Karpas-422 (cell line): ENCODE measurements around the gene WWC2. TPM values are rescaled to one million over a fixed set of nuclear protein-coding genes. Genes with fewer than 3 reads are reported as not detected.

Experiments used
- DNase-seq: peaks from one replicate; pipeline ENCODE4 v3.0.0-alpha.2; 2015
- H2AFZ ChIP-seq: fragments of 200-600 bp; sonication (generic); 2 replicates; pipeline ENCODE4 v1.6.1; 2014; ENCODE audit warnings: antibody characterized with exemption, low read length, mixed read lengths
- H3K27ac ChIP-seq: fragments of 200-600 bp; sonication (generic); 2 replicates; pipeline ENCODE4 v1.5.1; 2014; ENCODE audit warnings: mild to moderate bottlenecking, low read length, moderate library complexity
- H3K27me3 ChIP-seq: fragments of 200-600 bp; sonication (generic); 2 replicates; pipeline ENCODE4 v1.6.1; 2014; ENCODE audit warnings: low read length, mixed read lengths
- H3K36me3 ChIP-seq: fragments of 200-600 bp; sonication (generic); 2 replicates; pipeline ENCODE4 v1.6.1; 2014; ENCODE audit warnings: low read length, mixed read lengths; ENCODE audit not compliant: insufficient read depth
- H3K4me1 ChIP-seq: fragments of 200-600 bp; sonication (generic); 2 replicates; pipeline ENCODE4 v1.6.1; 2014; ENCODE audit warnings: mild to moderate bottlenecking, low read length, mixed read lengths
- H3K4me2 ChIP-seq: fragments of 200-600 bp; sonication (generic); 2 replicates; pipeline ENCODE4 v1.6.1; 2014; ENCODE audit warnings: low read length, low read depth, mild to moderate bottlenecking; ENCODE audit not compliant: poor library complexity, severe bottlenecking
- H3K4me3 ChIP-seq: fragments of 200-600 bp; sonication (generic); 2 replicates; pipeline ENCODE4 v1.5.1; 2014; ENCODE audit warnings: mild to moderate bottlenecking, antibody characterized with exemption, low read length, mixed read lengths
- H3K79me2 ChIP-seq: fragments of 200-600 bp; sonication (generic); 2 replicates; pipeline ENCODE4 v1.6.1; 2014; ENCODE audit warnings: mild to moderate bottlenecking, low read length, mixed read lengths
- H3K9ac ChIP-seq: fragments of 200-600 bp; sonication (generic); 2 replicates; pipeline ENCODE4 v1.6.0; 2014; ENCODE audit warnings: low read length
- H3K9me2 ChIP-seq: fragments of 200-600 bp; sonication (generic), shearing (Covaris generic); replicated peaks from 2 replicates; pipeline ENCODE4 v1.6.0; 2014; ENCODE audit warnings: mild to moderate bottlenecking, low read length, moderate library complexity; ENCODE audit not compliant: insufficient read depth
- H3K9me3 ChIP-seq: fragments of 300-700, 200-600 bp; sonication (generic); 2 replicates; pipeline ENCODE4 v1.6.1; 2014; ENCODE audit warnings: low read length, mixed read lengths
- H4K20me1 ChIP-seq: fragments of 200-600 bp; sonication (generic); 2 replicates; pipeline ENCODE4 v1.6.1; 2014; ENCODE audit warnings: mild to moderate bottlenecking, antibody characterized with exemption, low read length, low read depth; ENCODE audit not compliant: insufficient read depth
- total RNA-seq: library from RNA; depleted of rRNA; stranded (reverse); fragments of >200 nt; shearing (Covaris generic); gene quantifications from 2 replicates; pipeline ENCODE4 v1.2.3, GENCODE V29; 2014; ENCODE audit warnings: low replicate concordance

The WWC2 gene
- total RNA-seq, 1 experiment from 2014 or later, result not detected

DNA sequence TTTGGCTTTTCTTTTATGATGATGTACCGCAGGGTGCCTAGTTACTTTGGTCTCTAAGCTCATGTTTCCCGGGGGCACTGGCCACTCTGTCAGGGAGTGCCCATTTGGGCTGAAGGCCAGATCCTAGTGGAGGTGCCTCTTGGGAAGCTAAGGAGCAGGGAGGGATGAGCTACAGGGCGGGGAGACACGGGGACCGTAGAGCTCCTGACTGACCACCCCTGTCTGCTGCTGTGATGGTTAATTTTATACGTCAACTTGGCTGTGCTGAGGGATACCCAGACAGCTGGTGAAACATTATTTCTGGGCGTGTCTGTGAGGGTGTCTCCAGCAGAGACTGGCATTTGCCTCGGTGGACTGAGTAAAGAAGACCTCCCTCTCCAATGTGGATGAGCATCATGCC, 248.1 kb downstream of the WWC2 start:
- H3K9me3 ChIP-seq, result no peaks in the 10 kb centered on the region
- no peaks in the 10 kb centered on the region for H3K27me3 ChIP-seq

GRCh38 chr4:183347566-183347965, 248.5 kb downstream of the WWC2 start:
- no peaks in the 10 kb centered on the region for H3K9me3 ChIP-seq

More for the DNA sequence above, 248.1 kb downstream of the WWC2 start:
- H3K4me2 ChIP-seq, result no peak overlapping the region
- H2AFZ ChIP-seq, result no peak overlapping the region
- H3K79me2 ChIP-seq, result no peaks in the 10 kb centered on the region
- no peak overlapping the region for H3K9ac ChIP-seq
- H4K20me1 ChIP-seq, result no peaks in the 10 kb centered on the region
- H3K36me3 ChIP-seq, result no peaks in the 10 kb centered on the region
- H3K9me2 ChIP-seq, result no peaks in the 10 kb centered on the region
- no peak for DNase-seq
- H3K4me1 ChIP-seq, result no peaks in the 10 kb centered on the region
- H3K4me3 ChIP-seq, result no peak overlapping the region
- no peak overlapping the region for H3K27ac ChIP-seq

DNA sequence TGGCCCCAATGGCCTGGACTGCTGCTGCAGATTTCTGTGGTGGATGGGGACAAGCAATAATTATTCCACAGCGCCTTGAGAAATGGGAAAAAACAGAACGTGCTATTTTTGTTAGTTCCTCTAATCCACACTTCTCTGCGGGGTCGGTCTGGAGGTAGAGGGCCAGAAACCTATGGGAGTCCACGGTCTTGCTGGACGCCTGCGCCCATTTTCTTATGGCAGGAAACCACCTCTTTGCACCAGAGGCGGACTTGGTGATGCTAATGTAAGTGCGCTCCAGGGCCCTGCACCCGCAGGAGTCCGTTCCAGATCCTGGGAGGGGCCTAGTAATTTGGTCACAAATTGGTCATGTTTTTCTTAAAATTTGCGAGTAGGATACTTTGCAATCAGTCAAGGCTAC, 249.1 kb downstream of the WWC2 start:
- Histone ChIP-seq H4K20me1 (no peaks in the 10 kb centered on the region), H3K79me2 (no peaks in the 10 kb centered on the region), H3K9me2 (no peaks in the 10 kb centered on the region), H3K9ac (no peak overlapping the region), H3K9me3 (no peaks in the 10 kb centered on the region), H3K36me3 (no peaks in the 10 kb centered on the region), H3K4me3 (no peak overlapping the region), H3K4me1 (no peaks in the 10 kb centered on the region), H2AFZ (no peak overlapping the region), H3K27me3 (no peaks in the 10 kb centered on the region), H3K4me2 (no peak overlapping the region), H3K27ac (no peak overlapping the region)
- no peak for DNase-seq

More at GRCh38 chr4:183347566-183347965, 248.5 kb downstream of the WWC2 start:
- no peak overlapping the region for H2AFZ ChIP-seq
- no peak for DNase-seq
- no peak overlapping the region for H3K4me3 ChIP-seq
- H3K9ac ChIP-seq, result no peak overlapping the region
- H3K79me2 ChIP-seq, result no peaks in the 10 kb centered on the region
- no peaks in the 10 kb centered on the region for H3K9me2 ChIP-seq
- no peaks in the 10 kb centered on the region for H3K36me3 ChIP-seq
- no peaks in the 10 kb centered on the region for H3K27me3 ChIP-seq
- H3K4me2 ChIP-seq, result no peak overlapping the region
- H3K27ac ChIP-seq, result no peak overlapping the region
- no peaks in the 10 kb centered on the region for H3K4me1 ChIP-seq
- no peaks in the 10 kb centered on the region for H4K20me1 ChIP-seq

DNA sequence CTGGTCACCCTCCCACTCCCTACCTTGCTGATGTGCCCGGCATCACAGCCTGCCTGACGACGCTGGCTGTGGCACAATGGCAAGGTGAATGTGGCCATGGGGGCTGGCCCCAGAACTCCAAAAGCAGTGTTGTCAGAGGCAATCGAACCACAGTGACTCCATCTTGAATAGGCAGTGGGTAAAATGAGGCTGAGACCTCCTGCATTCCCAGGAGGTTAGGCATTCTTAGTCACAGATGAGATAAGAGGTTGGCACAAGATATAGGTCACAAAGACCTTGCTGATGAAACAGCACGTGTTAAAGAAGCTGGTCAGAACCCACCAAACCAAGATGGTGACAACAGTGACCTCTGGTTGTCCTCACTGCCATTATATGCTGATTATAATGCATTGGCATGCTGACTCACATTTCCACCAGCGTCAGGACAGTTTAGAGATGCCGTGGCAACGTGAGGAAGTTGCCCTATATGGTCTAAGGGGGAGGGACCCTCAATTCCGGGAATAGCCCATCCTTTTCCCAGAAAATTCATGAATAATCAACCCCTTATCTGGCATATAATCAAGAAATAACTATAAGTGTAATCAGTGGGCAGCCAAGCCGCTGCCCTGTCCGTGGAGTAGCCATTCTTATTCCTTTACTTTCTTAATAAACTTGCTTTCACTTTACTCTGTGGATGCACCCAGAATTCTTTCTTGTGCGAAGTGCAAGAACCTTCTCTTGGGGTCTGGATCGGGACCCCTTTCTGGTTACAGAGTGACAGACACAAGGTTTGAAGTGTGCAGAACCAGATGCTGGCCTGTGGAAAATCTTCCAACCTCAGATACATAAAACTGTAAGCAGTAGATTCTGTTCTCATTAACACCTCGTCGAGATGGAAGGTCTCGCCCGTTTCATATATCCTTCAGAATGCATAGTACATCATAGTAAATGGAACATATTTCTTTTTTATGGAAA, 249.9 kb downstream of the WWC2 start:
- DNase-seq, result no peak
- no peak overlapping the region for H2AFZ ChIP-seq
- no peak overlapping the region for H3K27ac ChIP-seq
- H3K4me1 ChIP-seq, result no peaks in the 10 kb centered on the region
- no peaks in the 10 kb centered on the region for H3K27me3 ChIP-seq
- no peaks in the 10 kb centered on the region for H3K9me3 ChIP-seq
- no peaks in the 10 kb centered on the region for H4K20me1 ChIP-seq
- no peaks in the 10 kb centered on the region for H3K9me2 ChIP-seq
- H3K4me3 ChIP-seq, result no peak overlapping the region
- H3K79me2 ChIP-seq, result no peaks in the 10 kb centered on the region
- H3K9ac ChIP-seq, result no peak overlapping the region
- no peaks in the 10 kb centered on the region for H3K36me3 ChIP-seq
- no peak overlapping the region for H3K4me2 ChIP-seq

- H3K4me3 ChIP-seq, result no peak overlapping the region
- no peaks in the 10 kb centered on the region for H3K36me3 ChIP-seq
- no peaks in the 10 kb centered on the region for H4K20me1 ChIP-seq
- H3K9me2 ChIP-seq, result no peaks in the 10 kb centered on the region
- H3K27ac ChIP-seq, result no peak overlapping the region
- no peak overlapping the region for H2AFZ ChIP-seq
- H3K9ac ChIP-seq, result no peak overlapping the region
- H3K27me3 ChIP-seq, result no peaks in the 10 kb centered on the region
- H3K9me3 ChIP-seq, result no peaks in the 10 kb centered on the region
- no peak for DNase-seq
- H3K4me1 ChIP-seq, result no peaks in the 10 kb centered on the region
- H3K79me2 ChIP-seq, result no peaks in the 10 kb centered on the region
- no peak overlapping the region for H3K4me2 ChIP-seq
These were observed 250.6 kb downstream of the WWC2 start for GRCh38 chr4:183349673-183350072.

DNA sequence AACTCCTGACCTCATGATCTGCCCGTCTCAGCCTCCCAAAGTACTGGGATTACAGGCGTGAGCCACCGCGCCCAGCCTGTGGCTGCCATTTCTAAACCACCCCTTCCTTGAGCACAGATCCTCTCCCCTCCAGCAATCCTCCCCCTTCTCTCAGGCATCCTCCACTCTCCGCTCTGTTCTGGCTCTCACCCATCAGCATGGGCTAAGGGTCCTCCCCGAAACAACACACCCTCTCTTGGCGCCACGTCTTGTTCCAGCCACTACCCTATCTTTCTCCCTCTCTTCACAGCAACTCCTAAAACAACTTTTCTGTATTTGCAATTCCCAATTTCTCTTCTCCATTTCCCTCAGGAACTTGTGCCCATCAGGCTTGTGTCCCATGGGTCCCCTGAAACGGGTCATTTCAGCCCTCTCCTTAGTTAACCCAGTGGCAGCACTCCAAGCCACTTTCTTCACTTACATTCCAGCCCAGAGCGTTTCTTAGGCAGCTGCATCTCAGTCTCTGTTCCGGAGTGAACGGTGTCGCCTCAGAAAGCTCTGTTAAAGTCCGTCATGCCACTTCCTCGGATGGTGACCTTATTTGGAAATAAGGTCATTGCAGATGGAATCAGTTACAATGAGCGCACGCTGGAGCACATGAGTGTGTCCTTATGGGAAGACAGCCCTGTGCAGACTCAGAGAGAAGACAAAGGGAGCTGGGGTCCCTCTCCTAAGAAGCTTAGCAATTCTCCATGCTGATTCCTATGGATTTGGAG, 251.4 kb downstream of the WWC2 start:
- Histone ChIP-seq H3K4me1 (no peaks in the 10 kb centered on the region), H2AFZ (no peak overlapping the region), H3K9me3 (no peaks in the 10 kb centered on the region), H3K27ac (no peak overlapping the region), H3K4me3 (no peak overlapping the region), H3K9me2 (no peaks in the 10 kb centered on the region), H3K27me3 (no peaks in the 10 kb centered on the region), H3K36me3 (no peaks in the 10 kb centered on the region), H3K79me2 (no peaks in the 10 kb centered on the region), H3K4me2 (no peak overlapping the region), H4K20me1 (no peaks in the 10 kb centered on the region), H3K9ac (no peak overlapping the region)
- no peak for DNase-seq

- H2AFZ ChIP-seq, result no peak overlapping the region
- no peak overlapping the region for H3K9ac ChIP-seq
- no peak for DNase-seq
- H3K36me3 ChIP-seq, result no peaks in the 10 kb centered on the region
- no peaks in the 10 kb centered on the region for H4K20me1 ChIP-seq
- H3K9me2 ChIP-seq, result no peaks in the 10 kb centered on the region
- H3K27me3 ChIP-seq, result no peaks in the 10 kb centered on the region
- H3K79me2 ChIP-seq, result no peaks in the 10 kb centered on the region
- no peak overlapping the region for H3K4me3 ChIP-seq
- no peak overlapping the region for H3K4me2 ChIP-seq
- H3K4me1 ChIP-seq, result no peaks in the 10 kb centered on the region
- no peaks in the 10 kb centered on the region for H3K9me3 ChIP-seq
- no peak overlapping the region for H3K27ac ChIP-seq
These were observed 253.5 kb downstream of the WWC2 start for GRCh38 chr4:183352546-183352945.

GRCh38 chr4:183353557-183353956, 254.5 kb downstream of the WWC2 start:
- no peak for DNase-seq
- H3K4me2 ChIP-seq, result no peak overlapping the region
- no peaks in the 10 kb centered on the region for H3K27me3 ChIP-seq
- no peaks in the 10 kb centered on the region for H3K9me3 ChIP-seq
- no peak overlapping the region for H3K4me3 ChIP-seq
- no peak overlapping the region for H3K9ac ChIP-seq
- H3K36me3 ChIP-seq, result no peaks in the 10 kb centered on the region
- no peak overlapping the region for H2AFZ ChIP-seq
- no peaks in the 10 kb centered on the region for H3K79me2 ChIP-seq
- H3K27ac ChIP-seq, result no peak overlapping the region
- H3K4me1 ChIP-seq, result no peaks in the 10 kb centered on the region
- no peaks in the 10 kb centered on the region for H4K20me1 ChIP-seq
- H3K9me2 ChIP-seq, result no peaks in the 10 kb centered on the region
